K562 (cell line): ENCODE results near the gene SRPK2. TPM values are rescaled to one million over a fixed set of nuclear protein-coding genes. Genes with fewer than 3 reads are reported as not detected.

Experiments used
- ATAC-seq: fragments of 200-7000 bp; cut with Tn5 transposase; 3 replicates; pipeline ENCODE4 v1.9.1; 2020; ENCODE audit warnings: moderate library complexity
- BruUV-seq: library from RNA; stranded (reverse); fragments of 400-500 nt; replicated peaks from 2 replicates; lab custom pipeline; 2021; lab: Mats Ljungman, UMichigan
- CTCF ChIA-PET: fragments of 300-600 bp; formaldehyde crosslinking; extraction: SDS; loops from one replicate; lab custom pipeline; 2021; ENCODE audit warnings: low intra/inter-chr PET ratio; lab: Yijun Ruan, JAX
- POLR2A ChIA-PET: fragments of 300-600, 350-650 bp; sonication (Branson Sonifier 250); formaldehyde crosslinking; extraction: SDS; loops from one replicate; lab custom pipeline; 2021; ENCODE audit warnings: antibody characterized with exemption, inconsistent platforms; lab: Yijun Ruan, JAX
- DNase-seq, 4 experiments: peaks; one replicate each; pipeline versions ENCODE4 v3.0.0 to v3.0.0-alpha.2; 2011 to 2018; ENCODE audit warnings: low spot score in 3 of 4, mixed read lengths in 3 of 4; ENCODE audit errors: extremely low read depth in 1 of 4
- FAIRE-seq: peaks from 2 replicates; lab custom pipeline; 2011; peaks lifted over from hg19 to GRCh38; lab: Jason Lieb, UNC
- H2AFZ ChIP-seq: 2 replicates; pipeline ENCODE4 v1.6.0; 2011; ENCODE audit warnings: low read depth, low read length, control low read depth, inconsistent platforms
- H3K27ac ChIP-seq: fragments of 200-600 bp; 3 replicates; pipeline ENCODE4 v1.8.0; 2011; ENCODE audit warnings: low read depth, mild to moderate bottlenecking, control low read depth, inconsistent platforms, low read length, moderate library complexity, mixed read lengths; ENCODE audit errors: extremely low read depth
- H3K27me3 ChIP-seq, 2 experiments: fragments of 300-600 bp in 1 of 2; 2 replicates in 1 of 2; 3 replicates in 1 of 2; pipeline versions ENCODE4 v1.6.0 to v1.8.0; 2011; ENCODE audit warnings: inconsistent platforms in 2 of 2, low read length in 2 of 2, mild to moderate bottlenecking in 1 of 2, mixed read lengths in 1 of 2, moderate library complexity in 1 of 2; ENCODE audit not compliant: control insufficient read depth in 2 of 2, insufficient read depth in 2 of 2
- H3K36me3 ChIP-seq: fragments of 300-600 bp; 3 replicates; pipeline ENCODE4 v1.8.0; 2011; ENCODE audit warnings: mild to moderate bottlenecking, low read length, inconsistent platforms; ENCODE audit not compliant: control insufficient read depth, insufficient read depth
- H3K4me1 ChIP-seq, 2 experiments: fragments of 200-600 bp in 1 of 2; replicated peaks in 1 of 2; 2 replicates in 1 of 2; 3 replicates in 1 of 2; pipeline versions ENCODE4 v1.5.1 to v1.8.0; 2011; ENCODE audit warnings: inconsistent platforms in 2 of 2, low read length in 2 of 2, mild to moderate bottlenecking in 1 of 2, mixed read lengths in 1 of 2, moderate library complexity in 1 of 2; ENCODE audit not compliant: control insufficient read depth in 2 of 2, insufficient read depth in 2 of 2
- H3K4me2 ChIP-seq: 2 replicates; pipeline ENCODE4 v1.6.1; 2011; ENCODE audit warnings: low read length, control low read depth, inconsistent platforms, mixed read lengths; ENCODE audit not compliant: insufficient read depth
- H3K4me3 ChIP-seq: fragments of 200-600 bp; sonication (generic), shearing (Covaris generic); 2 replicates; pipeline ENCODE4 v1.5.1; 2016; ENCODE audit warnings: control low read depth, inconsistent platforms
- H3K79me2 ChIP-seq: fragments of 200-600 bp; 3 replicates; pipeline ENCODE4 v1.8.0; 2011; ENCODE audit warnings: low read length, inconsistent platforms; ENCODE audit not compliant: control insufficient read depth, insufficient read depth
- H3K9ac ChIP-seq, 2 experiments: 2 replicates each; pipeline versions ENCODE4 v1.6.0 to v1.6.1; 2011; ENCODE audit warnings: low read depth in 2 of 2, low read length in 2 of 2, control low read depth in 1 of 2, inconsistent platforms in 1 of 2, mild to moderate bottlenecking in 1 of 2, mixed read lengths in 1 of 2; ENCODE audit not compliant: insufficient read depth in 1 of 2
- H3K9me1 ChIP-seq: one replicate; pipeline ENCODE4 v1.6.0; 2011; ENCODE audit warnings: inconsistent platforms, mild to moderate bottlenecking, low read length, moderate library complexity; ENCODE audit not compliant: control insufficient read depth, insufficient read depth
- H3K9me3 ChIP-seq: replicated peaks from 2 replicates; pipeline ENCODE4 v1.5.1; 2011; ENCODE audit warnings: low read depth, low read length, inconsistent platforms; ENCODE audit not compliant: control insufficient read depth, insufficient read depth
- H4K20me1 ChIP-seq: replicated peaks from 2 replicates; pipeline ENCODE4 v1.6.1; 2011; ENCODE audit warnings: low read length, inconsistent platforms, mixed read lengths; ENCODE audit not compliant: control insufficient read depth, insufficient read depth
- ATF4 ChIP-seq: fragments of 450-650 bp; formaldehyde crosslinking; IDR thresholded peaks from 2 replicates; pipeline ENCODE4 v1.4.0; 2022; ENCODE audit warnings: mild to moderate bottlenecking, moderate library complexity
- ESRRA ChIP-seq: fragments of 450-650 bp; IDR thresholded peaks from 2 replicates; pipeline ENCODE4 v1.6.1; 2014; ENCODE audit warnings: low read depth, mild to moderate bottlenecking, moderate library complexity, borderline replicate concordance
- ETV1 ChIP-seq: fragments of 450-650 bp; conservative IDR thresholded peaks from 2 replicates; pipeline ENCODE4 v1.6.1; 2016; ENCODE audit warnings: missing genetic modification characterization, control low read depth, low read depth, missing compliant biosample characterization
- GTF2A2 ChIP-seq: IDR thresholded peaks from 2 replicates; pipeline ENCODE4 v1.6.1; 2016; ENCODE audit warnings: mild to moderate bottlenecking, missing genetic modification characterization, missing compliant biosample characterization
- POLR2A ChIP-seq: fragments of 450-650 bp; conservative IDR thresholded peaks from 2 replicates; pipeline ENCODE4 v1.6.1; 2016
- TAF15 ChIP-seq: fragments of 200-400 bp; formaldehyde crosslinking; IDR thresholded peaks from 2 replicates; pipeline ENCODE4 v1.6.1; 2017; ENCODE audit warnings: mild to moderate bottlenecking, low read depth, low read length, moderate library complexity
- TEAD4 ChIP-seq, 2 experiments: sonication (generic) in 1 of 2; formaldehyde crosslinking in 1 of 2; IDR thresholded peaks; 2 replicates each; pipeline versions ENCODE4 v1.6.1 to v1.8.0; 2012 to 2022; ENCODE audit warnings: borderline replicate concordance in 1 of 2, inconsistent platforms in 1 of 2, low read length in 1 of 2, mild to moderate bottlenecking in 1 of 2, missing genetic modification reagents in 1 of 2
- TOE1 ChIP-seq, 2 experiments: fragments of 450-650 bp in 1 of 2; sonication (generic) in 1 of 2; formaldehyde crosslinking in 1 of 2; IDR thresholded peaks; 2 replicates each; pipeline versions ENCODE4 v1.7.1 to v1.8.0; 2016 to 2022; ENCODE audit warnings: borderline replicate concordance in 2 of 2, mild to moderate bottlenecking in 2 of 2, antibody characterized with exemption in 1 of 2, inconsistent platforms in 1 of 2, low read depth in 1 of 2, missing genetic modification reagents in 1 of 2, moderate library complexity in 1 of 2
- ZBTB40 ChIP-seq, 2 experiments: fragments of 450-650 bp in 1 of 2; sonication (generic) in 1 of 2; formaldehyde crosslinking in 1 of 2; IDR thresholded peaks; 2 replicates each; pipeline versions ENCODE4 v1.7.1 to v1.9.0; 2016 to 2022; ENCODE audit warnings: inconsistent platforms in 1 of 2, mild to moderate bottlenecking in 1 of 2, missing genetic modification reagents in 1 of 2
- WGBS: fragments of 100-300 bp; shearing (Covaris generic); methylation state at CpG from one replicate; pipeline ENCODE4 v1.1.6; 2016; ENCODE audit warnings: low coverage, mixed read lengths; ENCODE audit not compliant: insufficient coverage; ENCODE audit errors: missing lambda C conversion rate; 5-methylcytosine and 5-hydroxymethylcytosine counted together
- in situ Hi-C: fragments of 300-500 bp; cut with MboI; formaldehyde crosslinking; loops from 4 replicates; pipeline ENCODE4 v1.15.0; 2018; ENCODE audit warnings: inconsistent platforms, mixed read lengths
- intact Hi-C: fragments of 100-400 bp; cut with micrococcal nuclease; formaldehyde crosslinking; loops from 2 replicates; pipeline ENCODE4 v1.14.2; 2022
- polyA plus RNA-seq, 8 experiments: library from polyadenylated mRNA; depleted of rRNA in 4 of 8; stranded (reverse) in 5 of 8; unstranded in 3 of 8; fragments of >200 nt; fragmentation: Nextera tagmentation in 2 of 8; fragmentation: Illumina TruSeq in 1 of 8; extraction: Ambion mirVana in 2 of 8; extraction: Trizol in 1 of 8; gene quantifications; 2 replicates each; pipeline versions ENCODE4 v1.2.1 to v1.2.3, GENCODE V29; 2011 to 2014; ENCODE audit warnings: inconsistent platforms in 1 of 8, missing spikeins in 1 of 8
- total RNA-seq, 7 experiments: library from RNA; depleted of rRNA in 6 of 7; stranded (reverse); fragments of >200 nt in 6 of 7; fragmentation: Illumina TruSeq in 2 of 7; extraction: Trizol in 2 of 7; gene quantifications; 2 replicates each; pipeline versions ENCODE4 v1.2.1 to v1.2.3, GENCODE V29; 2011 to 2021; ENCODE audit warnings: low replicate concordance in 1 of 7

Gene SRPK2
- total and polyA plus RNA-seq, 9 of the 15 experiments (the other 6 are each of a cell fraction or from before 2014, with no cell fraction given), result 21.5 to 44.7 (median 33.3) TPM

GRCh38 chr7:105389088-105389650, 448 bp upstream of the SRPK2 start:
- peak in 1 of 4 experiments; percentile 79 for DNase-seq
- peak overlapping the region; percentile 75 for H3K4me2 ChIP-seq
- peaks cover 13 to 15% of the 10 kb centered on the region in 2 experiments; a peak in 4 of 5 replicates for H3K4me1 ChIP-seq
- H2AFZ ChIP-seq, result peak overlapping the region; percentile 91
- peaks cover 11% of the 10 kb centered on the region; the same call in 1 of the 2 replicates for H4K20me1 ChIP-seq
- WGBS, result 5% methylated on average over 32 of the region's 45 CpGs
- CTCF ChIA-PET, result no interaction called here
- POLR2A ChIA-PET, result interaction anchor here (0.6 to 4.4 kb wide), 8 partner anchors 10 to 1120 kb away, joined by 3 to 32 read pairs (median 3); no protein-coding TSS in a partner anchor
- FAIRE-seq, result peak; percentile 48
- no TSS peak for BruUV-seq
- no peaks in the 10 kb centered on the region for H3K9me3 ChIP-seq
- peak overlapping the region; percentile 90 for H3K4me3 ChIP-seq
- peaks cover 36% of the 10 kb centered on the region for H3K79me2 ChIP-seq
- peak; percentile 69 for ATAC-seq
- no peaks in the 10 kb centered on the region for H3K27me3 ChIP-seq
- H3K9ac ChIP-seq, result peak overlapping the region; percentile 40 to 80; a peak in 3 of 4 replicates
- peak overlapping the region; percentile 51; the same call in 1 of the 3 replicates for H3K27ac ChIP-seq
- peaks cover 6% of the 10 kb centered on the region; the same call in 2 of the 3 replicates for H3K36me3 ChIP-seq
- intact Hi-C loops, result loop anchor here (10.0 kb wide), 1 partner anchor 374 kb away; the partner anchor contains the start of gene KMT2E
- H3K9me1 ChIP-seq, result no peaks in the 10 kb centered on the region
- in situ Hi-C loops, result no loop called here
- TF ChIP-seq ETV1 (tag) (0 out of 2 replicates have a peak, but pooled peaks have one; percentile 26), ZBTB40 (IDR thresholded peaks at IDR 0.05) (peak; percentile 32; the same call in 1 of the 2 replicates), ZBTB40 (CRISPR knock-in tag; IDR thresholded peaks at IDR 0.05) (no peak), TOE1 (IDR thresholded peaks at IDR 0.05; ENCODE audit: borderline replicate concordance) (no peak), TOE1 (CRISPR knock-in tag; IDR thresholded peaks at IDR 0.05; ENCODE audit: borderline replicate concordance, low read depth) (0 out of 2 replicates have a peak, but pooled peaks have one; percentile 25), TEAD4 (IDR thresholded peaks at IDR 0.05; ENCODE audit: low read length) (0 out of 2 replicates have a peak, but pooled peaks have one; percentile 12), TEAD4 (CRISPR knock-in tag; IDR thresholded peaks at IDR 0.05; ENCODE audit: borderline replicate concordance) (peak; percentile 66; the same call in 1 of the 2 replicates), ATF4 (CRISPR knock-in tag) (no peak), GTF2A2 (tag) (no peak), ESRRA (peak; percentile 95), POLR2A (no peak), TAF15 (no peak)
